Measurements from ENCODE around the gene KLHDC4. TPM values are rescaled to one million over a fixed set of nuclear protein-coding genes. Genes with fewer than 3 reads are reported as not detected.

KLHDC4 gene
- total RNA-seq, 1 donor from 2014 or later = 11.7 TPM

DNA sequence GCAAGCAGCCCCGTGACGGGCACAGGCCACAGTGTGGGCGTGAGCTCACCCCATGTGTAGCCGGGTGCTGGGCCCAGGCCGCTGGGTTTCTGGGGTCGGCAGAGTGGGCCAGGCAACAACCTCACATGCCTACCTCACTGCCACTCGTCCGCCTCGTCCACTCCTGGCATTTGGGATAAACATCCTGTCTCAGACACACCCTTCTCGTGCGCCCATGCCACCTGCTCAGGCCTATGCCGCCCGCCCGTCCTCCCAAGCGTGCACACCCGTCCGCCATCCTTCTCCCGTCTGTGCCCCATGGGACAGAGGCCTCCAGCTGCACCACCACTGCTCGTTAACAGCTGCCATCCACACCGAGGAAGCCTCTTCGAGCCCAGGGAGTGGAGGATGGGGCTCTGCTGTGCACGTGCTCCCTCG lies 64.3 kb downstream of the KLHDC4 start:
- no peak for DNase-seq
- TF ChIP-seq, protein P1, sequence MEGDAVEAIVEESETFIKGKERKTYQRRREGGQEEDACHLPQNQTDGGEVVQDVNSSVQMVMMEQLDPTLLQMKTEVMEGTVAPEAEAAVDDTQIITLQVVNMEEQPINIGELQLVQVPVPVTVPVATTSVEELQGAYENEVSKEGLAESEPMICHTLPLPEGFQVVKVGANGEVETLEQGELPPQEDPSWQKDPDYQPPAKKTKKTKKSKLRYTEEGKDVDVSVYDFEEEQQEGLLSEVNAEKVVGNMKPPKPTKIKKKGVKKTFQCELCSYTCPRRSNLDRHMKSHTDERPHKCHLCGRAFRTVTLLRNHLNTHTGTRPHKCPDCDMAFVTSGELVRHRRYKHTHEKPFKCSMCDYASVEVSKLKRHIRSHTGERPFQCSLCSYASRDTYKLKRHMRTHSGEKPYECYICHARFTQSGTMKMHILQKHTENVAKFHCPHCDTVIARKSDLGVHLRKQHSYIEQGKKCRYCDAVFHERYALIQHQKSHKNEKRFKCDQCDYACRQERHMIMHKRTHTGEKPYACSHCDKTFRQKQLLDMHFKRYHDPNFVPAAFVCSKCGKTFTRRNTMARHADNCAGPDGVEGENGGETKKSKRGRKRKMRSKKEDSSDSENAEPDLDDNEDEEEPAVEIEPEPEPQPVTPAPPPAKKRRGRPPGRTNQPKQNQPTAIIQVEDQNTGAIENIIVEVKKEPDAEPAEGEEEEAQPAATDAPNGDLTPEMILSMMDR (IDR thresholded peaks at IDR 0.05; ENCODE audit: borderline replicate concordance) = no peak
- Histone ChIP-seq H3K27ac (replicated peaks) (no peak overlapping the region), H3K27me3 (ENCODE audit: low read depth) (no peaks in the 10 kb centered on the region), H3K9me3 (replicated peaks) (no peaks in the 10 kb centered on the region), H3K36me3 (peaks cover 17% of the 10 kb centered on the region), H3K4me1 (peaks cover 6% of the 10 kb centered on the region), H3K4me3 (no peak overlapping the region)
- intact Hi-C loops (cut with micrococcal nuclease) = no loop called here

DNA sequence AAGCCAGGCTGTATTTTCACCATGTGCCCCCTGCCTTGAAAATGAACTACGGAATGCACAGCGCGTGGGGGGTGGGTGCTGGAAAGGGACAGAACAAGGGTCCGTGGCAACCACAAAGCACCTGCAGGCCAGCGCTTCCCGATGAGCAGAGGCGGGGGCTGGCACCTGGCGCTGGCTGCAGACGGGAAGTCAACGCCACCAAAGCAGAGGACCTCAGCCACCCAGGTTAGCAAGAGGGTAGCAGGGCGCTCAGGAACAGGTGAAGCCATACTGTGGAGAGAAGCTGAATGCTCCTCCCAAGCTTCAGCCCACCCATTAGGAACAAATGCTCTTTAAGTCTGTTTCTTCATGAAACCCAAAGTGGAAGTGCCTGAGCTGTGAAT lies 64.7 kb downstream of the KLHDC4 start:
- TF ChIP-seq, protein P1 (IDR thresholded peaks at IDR 0.05; ENCODE audit: borderline replicate concordance) = no peak
- Histone ChIP-seq H3K27me3 (ENCODE audit: low read depth) (no peaks in the 10 kb centered on the region), H3K27ac (replicated peaks) (no peak overlapping the region), H3K4me3 (no peak overlapping the region), H3K4me1 (peaks cover 6% of the 10 kb centered on the region), H3K9me3 (replicated peaks) (no peaks in the 10 kb centered on the region), H3K36me3 (peaks cover 17% of the 10 kb centered on the region)
- intact Hi-C loops (cut with micrococcal nuclease) = no loop called here
- no peak for DNase-seq

DNA sequence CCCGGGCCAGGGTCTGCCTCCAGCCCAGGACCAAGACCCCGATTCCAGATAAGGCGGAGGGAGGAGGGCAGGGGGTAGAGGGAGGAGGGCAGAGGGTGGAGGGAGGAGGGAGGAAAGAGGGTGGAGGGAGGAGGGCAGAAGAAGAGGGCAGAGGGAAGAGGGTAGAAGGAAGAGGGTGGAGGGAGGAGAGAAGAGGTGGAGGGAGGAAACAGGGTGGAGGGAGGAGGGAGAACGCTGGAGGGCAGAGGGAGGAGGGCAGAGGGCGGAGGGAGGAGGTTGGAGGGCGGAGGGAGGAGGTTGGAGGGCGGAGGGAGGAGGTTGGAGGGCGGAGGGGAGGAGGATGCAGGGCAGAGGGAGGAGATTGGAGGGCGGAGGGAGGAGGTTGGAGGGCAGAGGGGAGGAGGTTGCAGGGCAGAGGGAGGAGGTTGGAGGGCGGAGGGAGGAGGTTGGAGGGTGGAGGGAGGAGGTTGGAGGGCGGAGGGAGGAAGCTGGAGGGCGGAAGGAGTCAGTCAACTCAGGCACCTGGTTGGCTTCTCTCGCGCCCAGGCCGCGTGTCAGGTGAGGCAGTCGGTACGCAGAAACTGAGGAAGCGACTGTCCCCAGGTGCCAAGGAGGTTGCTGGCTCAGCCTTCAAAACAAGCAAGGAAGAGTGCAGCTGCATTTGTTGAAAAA lies 65.2 kb downstream of the KLHDC4 start:
- Histone ChIP-seq H3K36me3 (peaks cover 17% of the 10 kb centered on the region), H3K4me1 (peaks cover 6% of the 10 kb centered on the region), H3K9me3 (replicated peaks) (no peaks in the 10 kb centered on the region), H3K4me3 (no peak overlapping the region), H3K27ac (replicated peaks) (no peak overlapping the region), H3K27me3 (ENCODE audit: low read depth) (no peaks in the 10 kb centered on the region)
- no peak for DNase-seq
- intact Hi-C loops (cut with micrococcal nuclease) = no loop called here
- TF ChIP-seq, protein P1 (IDR thresholded peaks at IDR 0.05; ENCODE audit: borderline replicate concordance) = no peak

DNA sequence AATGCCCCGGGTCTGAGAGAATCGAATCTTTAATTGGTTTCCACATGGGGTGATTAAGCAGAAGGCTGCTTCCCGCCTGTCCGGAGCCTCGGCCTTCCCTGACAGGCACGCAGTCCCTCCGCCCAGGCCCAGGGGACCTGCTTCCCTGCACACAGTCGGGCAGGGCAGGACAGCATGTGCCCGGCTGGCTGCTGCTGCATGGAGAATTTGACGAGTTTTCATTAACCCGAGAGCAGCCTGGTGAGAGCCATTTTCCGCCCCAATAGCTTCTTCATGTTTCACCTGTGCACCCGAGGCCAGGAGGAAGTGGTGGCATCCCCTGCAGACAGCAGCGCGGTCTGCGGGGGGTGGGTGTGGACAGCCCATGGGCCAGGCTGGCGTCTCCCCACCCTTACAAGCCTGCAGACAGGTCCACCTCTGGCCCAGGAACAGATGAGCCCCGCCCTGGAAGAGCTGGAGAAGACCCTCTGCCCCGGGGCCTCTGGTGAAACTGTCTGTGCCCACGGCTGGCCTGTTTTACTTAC lies 67.0 kb downstream of the KLHDC4 start:
- intact Hi-C loops (cut with micrococcal nuclease) = no loop called here
- DNase-seq = no peak
- Histone ChIP-seq H3K27me3 (ENCODE audit: low read depth) (no peaks in the 10 kb centered on the region), H3K4me1 (peaks cover 6% of the 10 kb centered on the region), H3K4me3 (no peak overlapping the region), H3K9me3 (replicated peaks) (no peaks in the 10 kb centered on the region), H3K27ac (replicated peaks) (no peak overlapping the region), H3K36me3 (peaks cover 10% of the 10 kb centered on the region)
- TF ChIP-seq, protein P1 (IDR thresholded peaks at IDR 0.05; ENCODE audit: borderline replicate concordance) = no peak

DNA sequence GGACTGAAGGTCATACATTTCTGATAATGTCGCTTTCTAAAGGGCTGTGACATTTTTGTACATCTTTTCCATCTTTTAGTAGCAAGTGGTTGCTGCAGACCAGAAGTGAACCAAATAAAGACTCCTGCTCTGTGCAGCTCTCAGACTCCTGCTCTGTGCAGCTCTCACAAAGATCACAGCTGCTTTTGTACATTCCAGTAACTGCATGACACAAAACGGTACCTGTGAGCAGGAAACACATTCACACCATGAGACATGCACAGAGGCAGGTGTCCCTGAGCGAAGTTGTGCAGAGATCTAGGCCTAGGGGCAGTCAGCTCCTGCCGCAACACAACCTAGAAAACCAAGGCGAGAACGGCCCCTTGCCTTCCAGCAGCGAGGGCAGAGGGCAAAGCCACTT lies 67.5 kb downstream of the KLHDC4 start:
- Histone ChIP-seq H3K4me3 (no peak overlapping the region), H3K27ac (replicated peaks) (no peak overlapping the region), H3K36me3 (peaks cover 5% of the 10 kb centered on the region), H3K27me3 (ENCODE audit: low read depth) (no peaks in the 10 kb centered on the region), H3K9me3 (replicated peaks) (no peaks in the 10 kb centered on the region), H3K4me1 (peaks cover 6% of the 10 kb centered on the region)
- intact Hi-C loops (cut with micrococcal nuclease) = no loop called here
- DNase-seq = no peak
- TF ChIP-seq, protein P1 (IDR thresholded peaks at IDR 0.05; ENCODE audit: borderline replicate concordance) = no peak

All from left ventricle myocardium inferior (tissue), 1 donor.